Activated gamma-delta T cell (primary cell): ENCODE measurements around the gene FAM107B.

ENCODE experiments used
- DNase-seq: peaks from one replicate; lab custom pipeline; 2025; lab: John Stamatoyannopoulos, UW

The FAM107B gene

GRCh38 chr10:14580671-14581332 is 193.9 kb downstream of the FAM107B start:
- no peak for DNase-seq

GRCh38 chr10:14579405-14579804 is 195.3 kb downstream of the FAM107B start:
- no peak for DNase-seq

GRCh38 chr10:14578060-14578952 is 196.4 kb downstream of the FAM107B start:
- DNase-seq, result no peak

GRCh38 chr10:14574885-14575284 is 199.8 kb downstream of the FAM107B start:
- no peak for DNase-seq

GRCh38 chr10:14574291-14574690 is 200.4 kb downstream of the FAM107B start:
- DNase-seq, result no peak

GRCh38 chr10:14573666-14574261 is 200.9 kb downstream of the FAM107B start:
- no peak for DNase-seq

GRCh38 chr10:14572811-14573210 is 201.9 kb downstream of the FAM107B start:
- DNase-seq, result no peak

DNA sequence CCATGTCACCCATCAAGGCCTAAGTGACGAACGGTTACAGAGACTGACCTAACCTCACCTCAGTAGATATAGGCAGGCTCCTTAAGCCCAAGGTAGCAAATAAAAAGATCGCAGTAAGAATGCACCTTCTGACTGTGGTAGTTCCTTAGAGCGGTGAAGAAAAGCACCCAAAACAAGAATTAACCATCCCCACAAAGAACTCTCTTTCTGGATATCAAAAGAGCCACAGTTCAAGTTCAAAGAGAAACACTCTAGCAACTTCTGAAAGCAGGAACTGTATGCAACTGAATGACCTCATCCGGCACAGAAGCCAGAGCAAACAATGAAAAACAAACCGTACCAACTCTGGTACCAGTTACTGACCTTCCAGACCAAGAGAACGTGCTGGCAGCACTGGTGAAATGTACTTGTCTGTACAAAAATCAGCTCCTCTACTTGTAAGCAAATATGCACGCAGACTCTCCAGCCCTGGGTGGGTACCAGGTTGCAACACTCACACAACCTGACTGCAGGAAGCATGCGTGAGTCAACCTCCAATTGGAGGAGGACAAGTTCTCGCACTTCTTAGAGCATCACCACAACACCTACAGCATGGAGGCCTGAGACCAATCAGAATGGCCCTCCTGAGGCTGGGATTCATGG is 202.7 kb downstream of the FAM107B start:
- no peak for DNase-seq

DNA sequence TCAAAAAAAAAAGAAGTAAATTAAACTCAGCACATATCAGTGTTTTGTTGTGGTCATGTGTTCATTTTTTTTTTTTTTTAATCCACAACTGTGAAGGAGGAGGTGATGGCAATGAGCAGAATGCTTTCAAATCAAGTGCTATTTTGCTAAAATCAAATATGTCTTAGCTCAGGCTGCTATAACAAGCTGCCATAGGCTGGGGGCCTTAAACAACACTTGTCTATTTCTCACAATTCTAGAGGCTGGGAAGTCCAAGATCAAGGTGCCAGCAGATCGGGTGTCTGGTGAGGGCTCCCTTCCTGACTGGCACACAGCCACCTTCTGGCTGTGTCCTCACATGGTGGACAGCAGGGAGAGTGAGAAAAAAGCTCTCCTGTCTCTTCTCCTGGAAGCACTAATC is 203.9 kb downstream of the FAM107B start:
- no peak for DNase-seq

- DNase-seq, result no peak
Observed at GRCh38 chr10:14569274-14570060, 205.2 kb downstream of the FAM107B start.

- DNase-seq, result no peak
Observed at GRCh38 chr10:14567421-14567820, 207.3 kb downstream of the FAM107B start.

DNA sequence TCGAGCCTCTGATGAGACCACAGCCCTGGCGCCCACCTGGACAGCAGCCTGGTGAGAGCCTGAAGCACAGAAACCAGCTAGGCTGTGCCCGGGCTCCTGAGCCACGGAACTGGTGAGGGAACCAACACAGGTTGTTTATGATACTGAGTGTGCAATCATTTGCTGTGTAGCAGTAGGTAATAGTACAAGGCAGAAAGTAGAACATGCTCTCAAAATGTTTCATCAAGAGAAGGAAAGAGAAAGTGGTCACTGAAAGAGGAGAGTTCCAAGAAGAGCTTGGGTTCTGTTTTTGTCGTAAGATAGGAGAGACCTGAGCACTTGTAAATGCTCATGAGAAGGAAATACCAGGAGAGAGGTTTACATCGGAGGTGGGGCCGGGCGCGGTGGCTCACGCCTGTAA is 208.2 kb downstream of the FAM107B start:
- no peak for DNase-seq

DNA sequence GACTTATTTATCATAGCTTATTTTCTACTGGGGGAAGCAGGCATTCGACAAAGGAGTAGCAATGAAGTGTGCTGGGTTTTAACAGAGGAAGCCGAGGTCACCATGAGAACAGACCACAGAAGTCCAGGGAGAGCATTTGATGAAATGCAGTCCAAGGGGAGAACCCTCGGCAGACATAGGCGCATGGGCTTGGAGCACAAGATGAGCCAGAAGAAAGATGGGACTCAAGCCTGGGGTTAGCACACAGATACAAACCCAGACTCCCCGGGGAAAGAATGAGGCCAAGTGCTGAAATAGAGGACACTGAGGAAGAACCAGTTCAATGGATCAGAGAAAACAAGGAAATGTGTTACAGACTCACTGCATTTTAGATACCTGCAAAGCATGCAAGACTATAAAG is 209.5 kb downstream of the FAM107B start:
- no peak for DNase-seq

GRCh38 chr10:14564268-14564744 is 210.4 kb downstream of the FAM107B start:
- no peak for DNase-seq

GRCh38 chr10:14563359-14563940 is 211.2 kb downstream of the FAM107B start:
- DNase-seq, result no peak

DNA sequence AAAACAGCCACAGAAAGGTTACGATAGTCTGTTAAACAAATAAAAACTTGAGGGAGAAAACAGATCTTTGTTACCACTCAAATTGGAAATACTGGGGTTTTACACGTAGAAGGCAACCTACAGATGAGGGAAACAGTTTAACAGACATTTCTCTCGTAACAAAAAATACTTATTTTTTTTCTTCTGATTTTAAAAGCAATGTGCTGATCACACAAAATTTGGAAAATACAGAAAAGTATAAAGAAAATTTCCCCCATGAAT is 211.7 kb downstream of the FAM107B start:
- DNase-seq, result no peak

GRCh38 chr10:14562218-14563075 is 212.2 kb downstream of the FAM107B start:
- DNase-seq, result no peak

DNA sequence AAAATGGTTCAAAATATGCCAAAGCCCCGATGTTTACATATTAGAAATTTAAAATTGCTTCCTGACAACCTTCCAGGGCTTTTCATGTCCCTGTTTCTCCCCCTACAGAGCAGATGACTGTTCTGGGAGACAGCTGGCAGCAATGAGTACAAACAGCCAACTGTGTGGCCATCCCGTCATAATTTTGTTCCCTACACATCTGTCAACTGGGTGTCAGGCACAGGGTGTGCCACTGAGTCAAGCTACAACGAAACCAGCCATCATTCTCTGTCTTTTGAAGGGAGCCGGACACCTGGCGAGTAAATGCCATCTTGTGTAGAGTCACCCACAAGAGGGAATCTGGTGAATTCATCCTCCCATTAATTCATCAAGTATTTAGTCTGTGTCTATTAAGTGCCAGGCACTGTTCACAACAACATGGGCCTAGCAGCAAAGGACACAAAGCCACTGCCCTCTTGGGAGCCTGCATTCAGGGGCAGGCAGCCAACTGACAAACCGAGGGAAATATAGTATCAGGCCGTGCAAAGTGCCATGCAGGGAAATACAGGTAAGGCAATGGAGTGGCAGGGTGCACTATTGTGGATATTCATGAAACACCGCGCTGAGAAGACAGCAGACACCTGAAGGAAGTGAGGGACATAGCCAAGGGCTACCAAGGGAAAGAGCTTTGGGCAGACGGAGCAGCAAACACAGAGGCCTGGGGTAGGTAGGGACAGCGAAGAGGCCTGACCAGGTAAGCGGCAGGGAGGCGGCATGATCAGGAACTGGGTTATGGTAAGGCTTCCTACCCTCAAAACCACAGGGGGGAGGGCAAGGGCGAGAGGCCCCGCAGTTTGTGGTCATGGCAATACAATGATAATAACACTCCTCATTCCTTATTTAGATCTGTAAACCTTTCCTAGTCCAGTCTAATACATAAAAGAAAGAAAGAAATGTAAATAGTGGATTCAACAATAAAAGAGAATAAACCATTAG is 213.6 kb downstream of the FAM107B start:
- no peak for DNase-seq

GRCh38 chr10:14560274-14560673 is 214.4 kb downstream of the FAM107B start:
- no peak for DNase-seq
